Activated T-cell treated with anti-CD3 and anti-CD28 coated beads, Interleukin-2, amount 50 U/mL, for 24 hours (primary cell): ENCODE measurements around the gene CDC42.

Experiments used
- DNase-seq: peaks from one replicate; pipeline ENCODE4 v3.0.0-alpha.2; 2020
- H3K27ac Mint-ChIP-seq: 2 replicates; pipeline ENCODE4 v1.8.0; 2020; ENCODE audit warnings: mild to moderate bottlenecking, mixed read lengths
- H3K27me3 Mint-ChIP-seq: 2 replicates; pipeline ENCODE4 v1.8.0; 2020; ENCODE audit warnings: mixed read lengths
- H3K36me3 Mint-ChIP-seq: 2 replicates; pipeline ENCODE4 v1.8.0; 2020; ENCODE audit warnings: low read depth, mixed read lengths
- H3K4me1 Mint-ChIP-seq: 2 replicates; pipeline ENCODE4 v1.8.0; 2020; ENCODE audit warnings: low read depth, mixed read lengths
- H3K4me3 Mint-ChIP-seq: 2 replicates; pipeline ENCODE4 v1.8.0; 2020; ENCODE audit warnings: mild to moderate bottlenecking, moderate library complexity, mixed read lengths
- H3K9me3 Mint-ChIP-seq: 2 replicates; pipeline ENCODE4 v1.8.0; 2020; ENCODE audit warnings: mixed read lengths

Gene CDC42

GRCh38 chr1:22048351-22049192 is 3.9 kb upstream of the CDC42 start:
- DNase-seq = peak; percentile 53
- peaks cover 57% of the 10 kb centered on the region for H3K4me1 Mint-ChIP-seq
- H3K36me3 Mint-ChIP-seq = peaks cover 5% of the 10 kb centered on the region
- no peak overlapping the region for H3K4me3 Mint-ChIP-seq
- peaks cover 3% of the 10 kb centered on the region for H3K9me3 Mint-ChIP-seq
- H3K27me3 Mint-ChIP-seq = no peaks in the 10 kb centered on the region
- peak overlapping the region; percentile 87 for H3K27ac Mint-ChIP-seq

DNA sequence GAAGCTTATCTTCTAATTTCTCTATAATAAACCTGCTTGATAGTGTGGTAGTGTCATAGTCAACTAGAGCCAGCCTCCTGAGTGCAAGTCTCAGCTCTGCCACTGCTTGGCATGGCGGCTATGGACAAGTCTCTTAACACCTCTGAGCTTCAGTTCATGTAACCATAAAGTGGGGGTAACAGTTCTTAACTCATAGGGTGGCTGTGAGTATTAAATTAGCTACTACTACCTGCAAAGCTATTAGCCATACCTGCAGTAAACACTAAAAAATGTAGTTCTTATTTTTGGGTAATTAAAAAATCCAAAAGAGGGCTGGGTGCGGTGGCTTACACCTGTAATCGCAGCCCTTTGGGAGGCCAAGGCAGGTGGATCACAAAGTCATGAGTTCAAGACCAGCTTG is 2.2 kb upstream of the CDC42 start:
- DNase-seq = no peak
- H3K27me3 Mint-ChIP-seq = no peaks in the 10 kb centered on the region
- peaks cover 21% of the 10 kb centered on the region for H3K36me3 Mint-ChIP-seq
- H3K4me3 Mint-ChIP-seq = no peak overlapping the region
- peaks cover 2% of the 10 kb centered on the region for H3K9me3 Mint-ChIP-seq
- no peak overlapping the region for H3K27ac Mint-ChIP-seq
- H3K4me1 Mint-ChIP-seq = peaks cover 56% of the 10 kb centered on the region

GRCh38 chr1:22051607-22052114 is 848 bp upstream of the CDC42 start:
- Mint-ChIP-seq H3K27ac (peak overlapping the region; percentile 95), H3K27me3 (no peaks in the 10 kb centered on the region), H3K4me1 (peaks cover 64% of the 10 kb centered on the region), H3K9me3 (no peaks in the 10 kb centered on the region), H3K4me3 (peak overlapping the region; percentile 86), H3K36me3 (peaks cover 34% of the 10 kb centered on the region)
- DNase-seq = no peak

DNA sequence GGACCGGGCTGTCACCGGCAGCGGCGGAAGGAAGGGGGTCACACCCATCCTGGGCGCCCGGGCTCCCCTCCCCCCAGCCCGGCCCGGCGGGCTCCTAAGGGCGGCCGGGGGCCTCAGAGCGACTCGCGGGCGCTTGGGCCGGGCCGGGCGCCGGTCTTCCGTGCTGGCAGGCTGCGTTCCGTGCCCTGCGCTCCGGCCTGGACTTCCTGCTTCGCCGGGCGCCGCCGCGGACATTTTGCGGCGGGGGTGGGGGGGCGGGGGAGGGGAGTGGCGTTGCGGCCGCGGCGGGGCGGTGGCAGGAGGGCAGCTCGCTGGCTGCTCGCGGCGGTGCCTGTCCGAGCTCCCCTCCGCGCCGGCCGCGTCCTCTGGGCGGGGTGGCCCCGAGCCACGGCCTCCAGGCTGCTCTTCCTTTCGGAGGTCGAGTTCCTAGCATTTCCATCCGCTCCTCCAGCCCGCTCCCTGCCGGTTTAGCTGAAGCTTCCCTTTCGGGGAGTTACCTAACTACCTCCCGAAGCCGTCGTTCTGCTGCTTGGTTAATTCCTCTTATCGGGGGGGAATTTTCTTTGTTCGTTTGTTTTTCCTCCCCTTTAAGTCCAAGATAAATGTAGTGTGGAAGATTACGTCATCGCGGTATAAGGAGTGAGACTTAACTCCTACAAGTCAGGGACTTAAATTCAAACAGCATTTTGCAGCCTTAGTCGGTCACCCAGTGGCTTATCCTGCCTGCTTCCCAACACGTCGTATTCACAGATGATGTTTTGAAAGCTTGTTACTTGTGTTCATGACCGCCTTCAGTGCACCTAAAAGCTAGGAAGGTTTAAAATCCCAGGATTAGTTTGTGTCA is 730 bp downstream of the CDC42 start:
- Mint-ChIP-seq H3K4me3 (peak overlapping the region; percentile 96), H3K9me3 (no peaks in the 10 kb centered on the region), H3K36me3 (peaks cover 50% of the 10 kb centered on the region), H3K4me1 (peaks cover 67% of the 10 kb centered on the region), H3K27me3 (no peaks in the 10 kb centered on the region), H3K27ac (peak overlapping the region; percentile 98)
- peak; percentile 73 for DNase-seq

DNA sequence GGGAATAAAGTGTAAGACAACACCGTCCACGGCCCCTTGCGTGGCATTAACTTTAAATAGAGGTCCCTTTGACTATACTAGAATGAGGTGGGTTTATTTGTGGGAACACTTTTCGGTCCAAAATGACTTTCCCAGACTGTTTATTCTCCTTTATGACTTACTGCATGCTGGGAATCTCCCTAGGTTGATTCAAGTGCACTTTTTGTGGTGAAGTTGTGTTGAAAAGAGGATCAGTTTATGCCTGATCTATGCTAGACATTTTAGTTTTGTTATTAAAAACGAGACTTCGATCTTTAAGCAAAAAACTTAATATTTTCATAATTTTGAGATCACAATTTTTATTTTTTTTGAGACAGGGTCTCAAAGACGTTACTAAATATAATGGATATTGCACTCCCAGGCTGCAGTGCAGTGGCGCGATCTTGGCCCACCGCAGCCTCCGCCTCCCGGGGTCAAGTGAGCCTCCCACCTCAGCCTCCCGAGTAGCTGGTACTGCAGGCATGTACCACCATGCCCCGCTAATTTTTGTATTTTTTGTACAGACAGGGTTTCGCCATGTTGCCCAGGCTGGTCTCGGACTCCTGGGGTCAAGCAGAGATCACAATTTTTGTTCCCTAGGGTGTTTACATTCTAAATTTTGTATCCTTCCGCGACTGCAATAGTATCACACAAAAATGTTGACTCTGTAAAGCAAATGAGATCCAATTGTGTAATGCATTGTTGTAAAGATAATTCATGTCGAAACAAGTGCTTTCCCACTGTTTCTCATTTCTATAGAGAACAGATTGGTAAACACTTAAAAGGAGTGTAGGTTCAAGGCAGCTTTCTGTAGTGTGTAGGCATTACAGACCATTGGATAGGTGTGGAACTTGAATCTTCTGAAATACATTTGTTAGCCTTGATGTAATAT is 1.6 kb downstream of the CDC42 start:
- no peaks in the 10 kb centered on the region for H3K9me3 Mint-ChIP-seq
- H3K27ac Mint-ChIP-seq = peak overlapping the region; percentile 98
- peaks cover 62% of the 10 kb centered on the region for H3K4me1 Mint-ChIP-seq
- peaks cover 56% of the 10 kb centered on the region for H3K36me3 Mint-ChIP-seq
- H3K27me3 Mint-ChIP-seq = no peaks in the 10 kb centered on the region
- peak overlapping the region; percentile 96 for H3K4me3 Mint-ChIP-seq
- no peak for DNase-seq

DNA sequence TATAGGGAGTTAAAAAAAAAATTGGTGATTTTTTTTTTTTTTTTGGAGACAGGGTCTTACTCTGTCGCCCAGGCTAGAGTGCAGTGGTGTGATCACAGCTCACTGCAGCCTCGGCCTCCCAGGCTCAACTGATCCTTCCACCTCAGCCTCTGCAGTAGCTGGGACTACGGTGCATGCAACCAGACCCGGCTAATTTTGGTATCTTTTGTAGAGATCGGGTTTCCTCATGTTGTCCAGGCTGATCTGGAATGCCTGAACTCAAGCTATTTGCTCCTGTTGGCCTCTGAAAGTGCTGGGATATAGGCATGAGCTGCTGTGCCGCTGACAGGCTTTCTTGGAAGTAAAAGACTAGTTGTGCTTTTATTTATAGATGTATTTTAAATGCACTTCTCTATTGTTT is 3.0 kb downstream of the CDC42 start:
- H3K4me1 Mint-ChIP-seq = peaks cover 67% of the 10 kb centered on the region
- peak overlapping the region; percentile 73 for H3K4me3 Mint-ChIP-seq
- no peak for DNase-seq
- H3K9me3 Mint-ChIP-seq = no peaks in the 10 kb centered on the region
- H3K36me3 Mint-ChIP-seq = peaks cover 67% of the 10 kb centered on the region
- H3K27ac Mint-ChIP-seq = peak overlapping the region; percentile 92
- no peaks in the 10 kb centered on the region for H3K27me3 Mint-ChIP-seq

DNA sequence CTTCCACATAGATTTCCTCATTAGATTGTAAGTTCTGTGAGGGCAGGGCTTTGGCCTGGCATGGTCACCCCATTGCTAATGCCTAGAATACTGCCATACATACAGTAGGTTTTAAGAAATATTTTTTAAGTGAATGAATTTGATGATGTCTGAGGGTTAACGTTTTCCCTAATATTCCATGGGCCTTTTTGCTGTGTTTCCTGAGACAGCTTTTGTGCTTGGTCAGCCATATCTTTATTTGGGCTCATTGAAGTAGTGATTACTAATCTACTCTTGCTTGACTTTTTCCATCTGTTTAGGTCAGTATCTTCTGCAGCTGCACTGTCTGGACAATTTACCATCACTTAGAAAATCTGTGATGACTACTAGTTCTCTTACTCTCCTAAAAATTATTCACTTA is 3.5 kb downstream of the CDC42 start:
- Mint-ChIP-seq H3K4me1 (peaks cover 73% of the 10 kb centered on the region), H3K9me3 (no peaks in the 10 kb centered on the region), H3K4me3 (peak overlapping the region; percentile 73), H3K27ac (peak overlapping the region; percentile 38), H3K27me3 (no peaks in the 10 kb centered on the region), H3K36me3 (peaks cover 70% of the 10 kb centered on the region)
- no peak for DNase-seq

DNA sequence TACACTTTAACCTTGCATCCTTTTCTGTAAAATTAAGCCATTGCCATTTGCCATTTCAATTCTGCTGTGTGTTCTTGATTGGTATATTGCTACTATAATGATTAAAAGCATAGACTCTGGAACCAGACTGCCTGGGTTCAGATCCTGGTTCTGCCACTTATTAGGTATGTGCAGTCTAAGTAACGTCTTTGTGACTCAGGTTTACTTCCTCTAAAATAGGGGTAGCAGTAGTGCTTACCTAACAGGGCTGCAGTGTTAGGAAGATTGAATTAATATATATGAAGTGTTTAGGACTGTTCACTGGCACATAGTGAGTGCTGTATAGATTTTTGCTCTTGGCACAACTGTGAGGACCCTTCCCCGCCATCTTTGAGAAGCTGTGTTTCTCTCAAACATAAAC is 4.4 kb downstream of the CDC42 start:
- Mint-ChIP-seq H3K27me3 (no peaks in the 10 kb centered on the region), H3K4me1 (peaks cover 73% of the 10 kb centered on the region), H3K36me3 (peaks cover 73% of the 10 kb centered on the region), H3K27ac (peak overlapping the region; percentile 84), H3K4me3 (peak overlapping the region; percentile 23), H3K9me3 (no peaks in the 10 kb centered on the region)
- DNase-seq = no peak

GRCh38 chr1:22057861-22058260 is 5.4 kb downstream of the CDC42 start:
- peak overlapping the region; percentile 84 for H3K27ac Mint-ChIP-seq
- no peaks in the 10 kb centered on the region for H3K9me3 Mint-ChIP-seq
- H3K27me3 Mint-ChIP-seq = no peaks in the 10 kb centered on the region
- H3K4me3 Mint-ChIP-seq = no peak overlapping the region
- H3K4me1 Mint-ChIP-seq = peaks cover 77% of the 10 kb centered on the region
- peaks cover 79% of the 10 kb centered on the region for H3K36me3 Mint-ChIP-seq
- DNase-seq = no peak

DNA sequence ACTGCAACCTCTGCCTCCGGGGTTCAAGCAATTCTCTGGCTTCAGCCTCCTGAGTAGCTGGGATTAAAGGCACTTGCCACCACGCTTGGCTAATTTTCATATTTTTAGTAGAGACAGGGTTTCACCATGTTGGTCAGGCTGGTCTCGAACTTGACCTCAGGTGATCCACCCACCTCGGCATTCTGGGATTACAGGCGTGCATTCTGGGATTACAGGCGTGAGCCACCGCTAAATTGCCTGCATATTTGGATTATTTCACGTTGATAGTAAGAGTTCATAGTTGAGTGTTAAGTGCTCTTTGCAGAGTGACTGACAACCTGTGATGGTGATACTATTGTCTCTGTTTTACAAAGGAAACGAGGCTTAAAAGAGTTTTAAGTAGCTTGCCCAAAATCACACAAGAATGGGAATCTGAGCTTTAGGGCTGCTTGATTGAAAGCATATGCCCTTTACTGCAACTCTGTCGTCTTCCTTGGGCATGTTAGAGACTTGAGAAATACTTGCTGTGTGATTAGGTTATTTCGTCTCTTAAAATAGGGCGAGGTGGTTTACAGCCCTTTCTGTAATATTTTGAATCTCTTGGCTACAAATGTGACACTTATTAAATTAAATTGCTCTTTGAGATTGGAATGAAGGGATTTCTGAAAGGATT is 12.4 kb downstream of the CDC42 start:
- H3K4me3 Mint-ChIP-seq = no peak overlapping the region
- H3K36me3 Mint-ChIP-seq = peaks cover 80% of the 10 kb centered on the region
- H3K27ac Mint-ChIP-seq = peak overlapping the region; percentile 92
- H3K4me1 Mint-ChIP-seq = peaks cover 90% of the 10 kb centered on the region
- peaks cover 1% of the 10 kb centered on the region for H3K9me3 Mint-ChIP-seq
- no peaks in the 10 kb centered on the region for H3K27me3 Mint-ChIP-seq
- no peak for DNase-seq

GRCh38 chr1:22071511-22071910 is 19.0 kb downstream of the CDC42 start:
- peaks cover 4% of the 10 kb centered on the region for H3K9me3 Mint-ChIP-seq
- H3K4me3 Mint-ChIP-seq = no peak overlapping the region
- no peaks in the 10 kb centered on the region for H3K27me3 Mint-ChIP-seq
- DNase-seq = no peak
- peaks cover 80% of the 10 kb centered on the region for H3K36me3 Mint-ChIP-seq
- H3K27ac Mint-ChIP-seq = peak overlapping the region; percentile 82
- H3K4me1 Mint-ChIP-seq = peaks cover 84% of the 10 kb centered on the region

- peaks cover 3% of the 10 kb centered on the region for H3K9me3 Mint-ChIP-seq
- DNase-seq = no peak
- H3K4me1 Mint-ChIP-seq = peaks cover 88% of the 10 kb centered on the region
- no peaks in the 10 kb centered on the region for H3K27me3 Mint-ChIP-seq
- no peak overlapping the region for H3K4me3 Mint-ChIP-seq
- H3K36me3 Mint-ChIP-seq = peaks cover 83% of the 10 kb centered on the region
- H3K27ac Mint-ChIP-seq = peak overlapping the region; percentile 79
These were observed 22.3 kb downstream of the CDC42 start for GRCh38 chr1:22074803-22075202.

DNA sequence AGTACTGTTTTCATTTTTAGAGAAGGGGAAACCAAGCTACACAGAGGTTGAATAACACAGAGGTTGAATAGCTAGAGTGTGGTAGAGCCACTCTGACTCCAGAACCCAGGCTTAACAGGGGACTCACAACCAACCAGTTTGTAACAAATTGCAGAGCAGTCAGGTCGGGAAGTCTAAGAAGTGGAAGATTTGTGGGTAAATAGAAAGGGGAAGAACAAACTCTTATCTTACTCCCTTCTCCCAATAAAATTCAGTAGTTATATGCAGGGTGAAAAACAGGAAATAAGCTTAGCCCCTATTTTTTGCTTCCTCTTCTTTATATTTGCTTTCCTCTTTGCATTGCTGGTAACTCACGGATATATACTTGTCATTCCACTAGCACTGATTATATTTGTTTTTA is 23.2 kb downstream of the CDC42 start:
- DNase-seq = no peak
- H3K36me3 Mint-ChIP-seq = peaks cover 87% of the 10 kb centered on the region
- no peak overlapping the region for H3K4me3 Mint-ChIP-seq
- H3K27me3 Mint-ChIP-seq = no peaks in the 10 kb centered on the region
- H3K4me1 Mint-ChIP-seq = peaks cover 89% of the 10 kb centered on the region
- H3K9me3 Mint-ChIP-seq = no peaks in the 10 kb centered on the region
- peak overlapping the region; percentile 79 for H3K27ac Mint-ChIP-seq
